HEK293 (cell line): Measurements from ENCODE around the gene SH3BP5.
A peak's percentile ranks its signal among the peaks of the same experiment; 100 is the strongest.

ENCODE experiments used
- CTCF ChIA-PET: fragments of 350-600 bp; formaldehyde crosslinking; extraction: SDS; loops from one replicate; lab custom pipeline; 2021; ENCODE audit warnings: antibody characterized with exemption; lab: Yijun Ruan, JAX
- POLR2A ChIA-PET: fragments of 300-600 bp; formaldehyde crosslinking; extraction: SDS; loops from one replicate; lab custom pipeline; 2020; ENCODE audit warnings: antibody characterized with exemption, inconsistent platforms; lab: Yijun Ruan, JAX
- H3K27ac ChIP-seq: fragments of 200-500 bp; sonication (Bioruptor generic); 2 replicates; pipeline ENCODE4 v1.5.1; 2014; ENCODE audit warnings: low read depth, low read length, control low read depth, inconsistent platforms; ENCODE audit errors: extremely low read depth
- H3K36me3 ChIP-seq, 2 experiments: fragments of 200-500 bp in 1 of 2; sonication (Bioruptor generic) in 1 of 2; 1 replicate in 1 of 2; 2 replicates in 1 of 2; pipeline ENCODE4 v1.5.1; 2014 to 2017; ENCODE audit warnings: inconsistent platforms in 2 of 2, low read length in 2 of 2; ENCODE audit not compliant: control insufficient read depth in 2 of 2, insufficient read depth in 1 of 2
- H3K4me1 ChIP-seq: fragments of 200-500 bp; sonication (Bioruptor generic); 2 replicates; pipeline ENCODE4 v1.5.1; 2014; ENCODE audit warnings: mild to moderate bottlenecking, low read length, inconsistent platforms; ENCODE audit not compliant: control insufficient read depth, insufficient read depth
- H3K4me3 ChIP-seq: 2 replicates; pipeline ENCODE4 v1.5.1; 2011; ENCODE audit warnings: low read depth, mild to moderate bottlenecking, control low read depth, low read length, moderate library complexity
- H3K9me3 ChIP-seq: fragments of 200-500 bp; sonication (Bioruptor generic); 2 replicates; pipeline ENCODE4 v1.5.1; 2014; ENCODE audit warnings: low read depth, low read length, inconsistent platforms; ENCODE audit not compliant: control insufficient read depth, insufficient read depth
- PRDM1 ChIP-seq: fragments of 450-650 bp; formaldehyde crosslinking; IDR thresholded peaks from 2 replicates; pipeline ENCODE4; 2016; ENCODE audit warnings: missing biosample characterization, missing genetic modification characterization
- ZNF121 ChIP-seq: fragments of 450-650 bp; formaldehyde crosslinking; IDR thresholded peaks from 2 replicates; pipeline ENCODE4 v1.5.1; 2016; ENCODE audit warnings: missing biosample characterization, missing genetic modification characterization
- ZNF335 ChIP-seq: fragments of 450-650 bp; formaldehyde crosslinking; conservative IDR thresholded peaks from 2 replicates; pipeline ENCODE4 v1.5.1; 2016; ENCODE audit warnings: missing biosample characterization, missing genetic modification characterization
- ZNF610 ChIP-seq: fragments of 450-650 bp; formaldehyde crosslinking; IDR thresholded peaks from 2 replicates; pipeline ENCODE4 v1.5.1; 2016; ENCODE audit warnings: missing biosample characterization, missing genetic modification characterization, borderline replicate concordance
- ZNF623 ChIP-seq: fragments of 450-650 bp; formaldehyde crosslinking; IDR thresholded peaks from 2 replicates; pipeline ENCODE4 v1.5.1; 2016; ENCODE audit warnings: missing biosample characterization, missing genetic modification characterization
- TF ChIP-seq, protein P1 (sequence below): fragments of 450-650 bp; formaldehyde crosslinking; IDR thresholded peaks from 2 replicates; pipeline ENCODE4 v1.5.1; 2016; ENCODE audit warnings: missing biosample characterization, missing genetic modification characterization
- TF ChIP-seq, protein P2 (sequence below): fragments of 450-650 bp; formaldehyde crosslinking; IDR thresholded peaks from 2 replicates; pipeline ENCODE4 v1.5.1; 2016; ENCODE audit warnings: missing biosample characterization, missing genetic modification characterization
- TF ChIP-seq, protein P3 (sequence below): fragments of 450-650 bp; formaldehyde crosslinking; IDR thresholded peaks from 2 replicates; pipeline ENCODE4 v1.5.1; 2016; ENCODE audit warnings: missing biosample characterization, missing genetic modification characterization

SH3BP5 gene

DNA sequence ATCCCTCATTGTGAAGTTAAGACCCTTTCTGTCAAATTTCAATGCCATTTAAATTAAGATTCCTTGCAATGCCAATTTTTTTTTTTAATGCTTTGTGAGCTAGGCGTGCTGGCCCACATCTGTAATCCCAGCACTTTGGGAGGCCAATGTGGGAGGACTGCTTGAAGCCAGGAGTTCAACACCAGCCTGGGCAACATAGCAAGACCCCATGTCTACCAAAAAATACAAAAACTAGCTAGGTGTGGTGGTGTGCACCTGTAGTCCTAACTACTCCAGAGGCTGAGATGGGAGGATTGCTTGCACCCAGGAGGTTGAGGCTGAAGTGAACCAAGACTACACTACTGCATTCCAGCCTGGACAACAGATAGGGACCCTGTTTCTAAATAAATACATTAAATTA is 5.6 kb upstream of the SH3BP5 start:
- ChIA-PET POLR2A (interaction anchor here (0.6 kb wide), 1 partner anchor 22 kb away, joined by 3 read pairs; no protein-coding TSS in a partner anchor), CTCF (no interaction called here)

DNA sequence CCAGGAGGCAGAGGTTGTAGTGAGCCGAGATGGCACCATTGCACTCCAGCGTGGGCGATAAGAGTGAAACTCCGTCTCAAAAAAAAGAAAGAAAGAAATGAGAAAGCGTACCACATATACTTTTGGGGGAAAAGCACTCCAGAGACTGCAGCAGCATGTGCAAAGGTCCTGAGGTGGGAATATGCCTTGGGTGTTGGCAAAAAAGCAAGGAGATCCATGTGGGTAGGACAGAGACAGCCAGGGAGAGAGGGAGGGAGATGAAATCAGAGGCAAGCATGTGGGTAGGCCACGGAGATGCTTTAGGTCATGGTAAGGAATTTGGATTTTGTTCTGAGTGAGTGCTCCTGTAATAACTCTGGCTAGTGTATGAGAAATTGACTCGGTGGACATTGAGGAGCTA is 3.7 kb upstream of the SH3BP5 start:
- TF ChIP-seq ZNF610 (tag by site-specific recombination) (no peak), ZNF623 (tag by site-specific recombination) (peak; percentile 98)
- TF ChIP-seq, protein P1, sequence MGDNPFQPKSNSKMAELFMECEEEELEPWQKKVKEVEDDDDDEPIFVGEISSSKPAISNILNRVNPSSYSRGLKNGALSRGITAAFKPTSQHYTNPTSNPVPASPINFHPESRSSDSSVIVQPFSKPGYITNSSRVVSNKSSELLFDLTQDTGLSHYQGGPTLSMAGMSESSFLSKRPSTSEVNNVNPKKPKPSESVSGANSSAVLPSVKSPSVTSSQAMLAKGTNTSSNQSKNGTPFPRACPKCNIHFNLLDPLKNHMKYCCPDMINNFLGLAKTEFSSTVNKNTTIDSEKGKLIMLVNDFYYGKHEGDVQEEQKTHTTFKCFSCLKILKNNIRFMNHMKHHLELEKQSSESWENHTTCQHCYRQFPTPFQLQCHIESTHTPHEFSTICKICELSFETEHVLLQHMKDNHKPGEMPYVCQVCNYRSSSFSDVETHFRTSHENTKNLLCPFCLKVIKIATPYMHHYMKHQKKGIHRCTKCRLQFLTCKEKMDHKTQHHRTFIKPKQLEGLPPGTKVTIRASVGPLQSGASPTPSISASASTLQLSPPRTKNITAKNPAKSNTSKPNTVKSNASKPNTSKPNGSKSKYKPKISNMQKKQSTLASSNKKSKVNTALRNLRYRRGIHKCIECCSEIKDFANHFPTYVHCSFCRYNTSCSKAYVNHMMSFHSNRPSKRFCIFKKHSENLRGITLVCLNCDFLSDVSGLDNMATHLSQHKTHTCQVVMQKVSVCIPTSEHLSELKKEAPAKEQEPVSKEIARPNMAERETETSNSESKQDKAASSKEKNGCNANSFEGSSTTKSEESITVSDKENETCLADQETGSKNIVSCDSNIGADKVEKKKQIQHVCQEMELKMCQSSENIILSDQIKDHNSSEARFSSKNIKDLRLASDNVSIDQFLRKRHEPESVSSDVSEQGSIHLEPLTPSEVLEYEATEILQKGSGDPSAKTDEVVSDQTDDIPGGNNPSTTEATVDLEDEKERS (tag by site-specific recombination) = 0 out of 2 replicates have a peak, but pooled peaks have one; percentile 81
- TF ChIP-seq, protein P2, sequence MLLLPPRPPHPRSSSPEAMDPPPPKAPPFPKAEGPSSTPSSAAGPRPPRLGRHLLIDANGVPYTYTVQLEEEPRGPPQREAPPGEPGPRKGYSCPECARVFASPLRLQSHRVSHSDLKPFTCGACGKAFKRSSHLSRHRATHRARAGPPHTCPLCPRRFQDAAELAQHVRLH (tag by site-specific recombination) = peak; percentile 74
- ChIA-PET POLR2A (no interaction called here), CTCF (interaction anchor here (0.7 to 4.0 kb wide), 4 partner anchors 31 to 231 kb away, joined by 3 to 47 read pairs (median 3); no protein-coding TSS in a partner anchor)
- no peak overlapping the region for H3K4me3 ChIP-seq
- peaks cover 2% of the 10 kb centered on the region for H3K4me1 ChIP-seq
- H3K27ac ChIP-seq = no peak overlapping the region
- no peaks in the 10 kb centered on the region for H3K36me3 ChIP-seq
- H3K9me3 ChIP-seq = no peaks in the 10 kb centered on the region

More for the DNA sequence above, 5.6 kb upstream of the SH3BP5 start:
- Histone ChIP-seq H3K4me1 (no peaks in the 10 kb centered on the region), H3K36me3 (no peaks in the 10 kb centered on the region), H3K4me3 (no peak overlapping the region), H3K27ac (no peak overlapping the region), H3K9me3 (no peaks in the 10 kb centered on the region)
- peak; percentile 94 for TF ChIP-seq ZNF121 (tag by site-specific recombination)
- TF ChIP-seq PRDM1 (tag by site-specific recombination) = no peak
- TF ChIP-seq, all 188 proteins: peak for 1

DNA sequence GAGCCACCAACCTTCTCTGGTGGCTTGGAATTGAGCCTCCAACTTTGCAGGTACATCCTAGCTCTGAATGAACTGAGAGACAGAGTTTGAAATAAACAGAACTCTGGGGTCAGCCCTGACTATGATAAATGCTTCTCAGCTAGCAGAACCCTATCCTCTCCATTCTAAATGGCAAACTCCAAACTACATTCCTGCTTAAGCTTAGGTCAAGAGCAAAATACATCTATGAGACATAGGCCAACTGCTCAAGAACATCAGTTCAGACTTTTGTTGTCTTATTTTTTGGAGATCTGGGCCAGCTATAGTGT is 1.5 kb upstream of the SH3BP5 start:
- CTCF ChIA-PET = interaction anchor here (0.5 to 4.0 kb wide), 6 partner anchors 9 to 116 kb away, joined by 3 to 47 read pairs (median 7); no protein-coding TSS in a partner anchor
- Histone ChIP-seq H3K4me1 (peaks cover 14% of the 10 kb centered on the region), H3K9me3 (no peaks in the 10 kb centered on the region), H3K4me3 (no peak overlapping the region)
- TF ChIP-seq ZNF335 (tag by site-specific recombination) = no peak
- TF ChIP-seq, protein P3, sequence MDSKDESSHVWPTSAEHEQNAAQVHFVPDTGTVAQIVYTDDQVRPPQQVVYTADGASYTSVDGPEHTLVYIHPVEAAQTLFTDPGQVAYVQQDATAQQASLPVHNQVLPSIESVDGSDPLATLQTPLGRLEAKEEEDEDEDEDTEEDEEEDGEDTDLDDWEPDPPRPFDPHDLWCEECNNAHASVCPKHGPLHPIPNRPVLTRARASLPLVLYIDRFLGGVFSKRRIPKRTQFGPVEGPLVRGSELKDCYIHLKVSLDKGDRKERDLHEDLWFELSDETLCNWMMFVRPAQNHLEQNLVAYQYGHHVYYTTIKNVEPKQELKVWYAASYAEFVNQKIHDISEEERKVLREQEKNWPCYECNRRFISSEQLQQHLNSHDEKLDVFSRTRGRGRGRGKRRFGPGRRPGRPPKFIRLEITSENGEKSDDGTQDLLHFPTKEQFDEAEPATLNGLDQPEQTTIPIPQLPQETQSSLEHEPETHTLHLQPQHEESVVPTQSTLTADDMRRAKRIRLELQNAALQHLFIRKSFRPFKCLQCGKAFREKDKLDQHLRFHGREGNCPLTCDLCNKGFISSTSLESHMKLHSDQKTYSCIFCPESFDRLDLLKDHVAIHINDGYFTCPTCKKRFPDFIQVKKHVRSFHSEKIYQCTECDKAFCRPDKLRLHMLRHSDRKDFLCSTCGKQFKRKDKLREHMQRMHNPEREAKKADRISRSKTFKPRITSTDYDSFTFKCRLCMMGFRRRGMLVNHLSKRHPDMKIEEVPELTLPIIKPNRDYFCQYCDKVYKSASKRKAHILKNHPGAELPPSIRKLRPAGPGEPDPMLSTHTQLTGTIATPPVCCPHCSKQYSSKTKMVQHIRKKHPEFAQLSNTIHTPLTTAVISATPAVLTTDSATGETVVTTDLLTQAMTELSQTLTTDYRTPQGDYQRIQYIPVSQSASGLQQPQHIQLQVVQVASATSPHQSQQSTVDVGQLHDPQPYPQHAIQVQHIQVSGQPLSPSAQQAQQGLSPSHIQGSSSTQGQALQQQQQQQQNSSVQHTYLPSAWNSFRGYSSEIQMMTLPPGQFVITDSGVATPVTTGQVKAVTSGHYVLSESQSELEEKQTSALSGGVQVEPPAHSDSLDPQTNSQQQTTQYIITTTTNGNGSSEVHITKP (tag by site-specific recombination) = peak; percentile 27; the same call in 1 of the 2 replicates
- TF ChIP-seq, all 188 proteins: peak for 1
- POLR2A ChIA-PET = no interaction called here
- no peaks in the 10 kb centered on the region for H3K36me3 ChIP-seq
- H3K27ac ChIP-seq = no peak overlapping the region
